Measurements from ENCODE around the gene GTPBP4.

GTPBP4 gene

GRCh38 chr10:987870-988666, at the start of gene GTPBP4:
TSS of gene GTPBP4 (plus strand) at chr10:988434. CDS start at chr10:988480, 46 bp downstream.
- DNase-seq: peak; percentile 97

- no peak for DNase-seq
Measured at GRCh38 chr10:938941-939678, 49.1 kb upstream of the GTPBP4 start.

GRCh38 chr10:943334-944033, 44.8 kb upstream of the GTPBP4 start:
- DNase-seq: no peak

- no peak for DNase-seq
Measured at GRCh38 chr10:944034-944831, 44.0 kb upstream of the GTPBP4 start.

GRCh38 chr10:945778-946177, 42.5 kb upstream of the GTPBP4 start:
- no peak for DNase-seq

- no peak for DNase-seq
Measured at GRCh38 chr10:947051-947450, 41.2 kb upstream of the GTPBP4 start.

- no peak for DNase-seq
Measured at GRCh38 chr10:947881-948280, 40.4 kb upstream of the GTPBP4 start.

- no peak for DNase-seq
Measured at GRCh38 chr10:948347-948746, 39.9 kb upstream of the GTPBP4 start.

GRCh38 chr10:949446-949845, 38.8 kb upstream of the GTPBP4 start:
- no peak for DNase-seq

GRCh38 chr10:953836-954235, 34.4 kb upstream of the GTPBP4 start:
- no peak for DNase-seq

GRCh38 chr10:954396-954795, 33.8 kb upstream of the GTPBP4 start:
- no peak for DNase-seq

- no peak for DNase-seq
Measured at GRCh38 chr10:955127-955819, 33.0 kb upstream of the GTPBP4 start.

- no peak for DNase-seq
Measured at GRCh38 chr10:955820-956217, 32.4 kb upstream of the GTPBP4 start.

GRCh38 chr10:958106-958505, 30.1 kb upstream of the GTPBP4 start:
- DNase-seq: no peak

GRCh38 chr10:958856-959255, 29.4 kb upstream of the GTPBP4 start:
- DNase-seq: no peak

GRCh38 chr10:962342-962741, 25.9 kb upstream of the GTPBP4 start:
- no peak for DNase-seq

- no peak for DNase-seq
Measured at GRCh38 chr10:963186-963585, 25.0 kb upstream of the GTPBP4 start.

- DNase-seq: no peak
Measured at GRCh38 chr10:963655-964054, 24.6 kb upstream of the GTPBP4 start.

- DNase-seq: no peak
Measured at GRCh38 chr10:964321-964987, 23.8 kb upstream of the GTPBP4 start.

GRCh38 chr10:964988-965417, 23.2 kb upstream of the GTPBP4 start:
- no peak for DNase-seq

- no peak for DNase-seq
Measured at GRCh38 chr10:966466-967235, 21.6 kb upstream of the GTPBP4 start.
